Bronchus fibroblast of lung (primary cell): ENCODE data around the gene EGFL7. TPM values are rescaled to one million over a fixed set of nuclear protein-coding genes. Genes with fewer than 3 reads are reported as not detected.

Experiments used
- total RNA-seq: library from RNA; depleted of rRNA; stranded (reverse); fragments of >200 nt; gene quantifications from 2 replicates; pipeline ENCODE4 v1.2.3, GENCODE V29; 2015

EGFL7 gene
- total RNA-seq: 2.1 and 2.4 TPM in 2 replicates

DNA sequence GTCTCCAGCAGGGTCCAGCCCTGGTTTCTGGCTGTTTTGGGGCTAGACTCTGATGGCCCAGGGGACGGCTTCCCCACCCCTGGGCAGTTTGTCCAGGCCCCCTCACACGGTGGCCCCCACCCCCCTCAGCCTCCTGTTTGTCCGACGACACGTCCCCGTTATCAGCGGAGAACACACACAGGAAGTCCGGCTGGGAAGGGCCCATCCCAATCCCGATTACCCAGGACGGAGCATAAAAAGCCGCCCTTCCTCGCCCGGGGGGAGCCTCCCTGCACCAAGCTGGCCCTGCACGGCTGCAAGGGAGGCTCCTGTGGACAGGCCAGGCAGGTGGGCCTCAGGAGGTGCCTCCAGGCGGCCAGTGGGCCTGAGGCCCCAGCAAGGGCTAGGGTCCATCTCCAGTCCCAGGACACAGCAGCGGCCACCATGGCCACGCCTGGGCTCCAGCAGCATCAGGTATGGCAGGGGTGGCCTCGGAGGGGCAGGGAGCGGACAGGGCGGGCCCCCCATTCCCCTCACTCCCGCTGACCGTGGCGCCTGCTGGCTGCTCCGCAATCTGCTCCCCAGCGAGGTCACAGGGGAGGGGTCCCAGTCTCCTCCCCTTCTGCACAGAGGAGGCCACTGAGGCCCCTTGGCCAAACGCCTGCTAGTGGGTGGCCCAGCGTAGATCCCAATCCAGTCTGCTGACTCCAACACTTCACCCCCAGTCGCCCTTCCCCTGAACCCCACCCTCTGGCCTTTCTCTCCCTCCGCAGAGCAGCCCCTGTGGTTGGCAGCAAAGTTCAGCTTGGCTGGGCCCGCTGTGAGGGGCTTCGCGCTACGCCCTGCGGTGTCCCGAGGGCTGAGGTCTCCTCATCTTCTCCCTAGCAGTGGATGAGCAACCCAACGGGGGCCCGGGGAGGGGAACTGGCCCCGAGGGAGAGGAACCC, at the start of gene EGFL7:
Gene EGFL7, plus strand, starts transcription at position 261 of the 926 bp plus-strand sequence. CDS start 5,367 bp downstream, outside the sequence.

DNA sequence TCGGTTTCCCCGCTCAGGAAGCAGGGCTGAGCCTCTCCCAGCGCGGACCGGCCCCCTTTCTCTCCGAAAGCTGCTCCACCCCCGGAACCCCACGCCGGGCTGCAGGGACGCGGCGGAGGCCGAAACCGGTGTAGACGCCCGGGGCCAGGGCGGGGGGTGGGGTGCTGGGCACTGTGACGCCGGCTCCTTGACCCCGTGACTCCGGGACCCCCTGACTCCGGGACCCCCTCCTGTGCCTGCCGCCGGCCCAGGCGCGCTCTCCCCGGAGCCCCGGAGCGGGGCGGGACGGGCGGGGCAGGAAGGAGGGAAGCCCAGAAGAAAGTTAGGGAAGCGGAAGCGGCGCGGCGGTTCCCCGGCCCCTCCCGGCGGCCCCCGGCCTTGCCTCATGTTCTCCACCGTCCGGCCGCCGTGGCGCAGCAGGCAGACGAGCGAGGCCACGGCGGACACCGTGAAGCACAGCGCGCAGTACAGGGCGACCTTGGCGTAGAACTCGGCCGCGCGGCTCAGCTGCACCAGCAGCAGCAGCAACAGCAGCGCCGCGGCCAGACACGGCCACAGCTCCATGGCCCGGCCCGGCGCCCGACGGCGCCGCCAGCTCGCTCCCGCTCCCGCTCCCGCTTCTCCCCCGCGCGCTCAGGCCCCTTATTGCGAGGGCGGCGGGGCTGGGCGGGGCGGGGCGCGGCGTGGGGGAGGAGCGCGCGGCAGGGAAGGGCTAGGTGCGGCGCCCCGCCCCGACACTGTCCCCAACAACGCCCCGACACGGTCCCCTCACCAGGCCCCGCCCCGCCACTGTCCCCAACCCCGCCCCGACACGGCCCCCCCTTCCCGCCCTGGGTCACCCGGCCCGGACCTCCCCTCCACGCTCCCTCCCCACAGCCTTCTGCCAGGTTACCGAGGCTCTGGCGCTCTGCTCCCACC, 24.3 kb downstream of the EGFL7 start, which contains the start of gene AGPAT2:
Gene AGPAT2, minus strand, starts transcription at position 664 of the 918 bp plus-strand sequence. Its CDS starts 100 bp downstream, at position 564.

DNA sequence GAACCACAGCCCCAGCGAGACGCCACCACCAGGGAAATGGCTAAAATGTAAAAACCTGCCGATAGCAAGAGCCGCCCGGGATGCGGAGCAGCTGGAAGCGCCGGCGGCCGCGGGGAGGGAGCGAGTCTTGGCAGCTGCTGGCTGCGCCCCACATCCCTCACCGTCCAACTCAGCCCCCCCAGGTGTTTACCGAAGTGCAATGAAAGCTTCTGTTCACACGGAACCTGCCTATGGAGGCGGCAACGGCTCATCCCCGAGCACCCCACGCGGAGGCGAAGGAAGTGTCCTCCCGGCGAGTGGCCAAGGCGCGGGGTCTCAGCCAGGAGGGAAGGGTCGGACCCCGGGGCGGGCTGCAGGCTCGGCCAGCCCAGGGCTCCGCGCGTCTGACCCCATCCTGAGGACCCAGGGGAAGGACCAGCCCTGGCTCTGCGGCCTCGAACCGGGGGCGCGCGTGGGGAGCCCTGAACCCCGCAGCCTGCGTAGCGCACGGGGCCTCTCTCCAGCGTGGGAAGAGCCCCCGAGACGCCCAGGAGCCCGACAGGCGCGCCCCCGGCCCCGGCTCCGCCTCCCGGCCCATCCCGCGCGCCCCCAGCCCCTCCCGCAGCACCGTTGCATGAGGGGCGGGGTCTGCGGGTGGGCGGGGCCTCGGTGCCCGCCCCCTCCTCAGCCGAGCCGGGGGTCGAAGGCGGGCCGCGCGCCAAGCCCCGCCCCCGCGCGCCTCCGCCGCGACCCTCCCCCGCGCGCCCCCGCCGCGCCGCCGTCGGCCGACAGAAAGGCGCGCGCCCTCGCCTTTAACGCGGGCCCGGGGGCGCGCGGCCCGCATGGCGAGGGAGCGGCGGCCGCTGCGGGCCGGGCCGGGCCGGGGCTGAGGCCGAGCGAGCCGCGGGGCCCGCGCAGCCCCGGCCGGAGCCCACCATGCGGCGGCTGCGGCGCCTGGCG, 49.3 kb downstream of the EGFL7 start, which contains the start of gene DIPK1B:
Gene DIPK1B, plus strand, starts transcription at position 822 of the 939 bp plus-strand sequence. Its CDS starts 94 bp downstream, at position 916.

Other genes starting within 250 kb of the EGFL7 start
- 10.0 and 11.9 TPM in 2 replicates for gene INPP5E, start 223.1 kb upstream of the EGFL7 start, total RNA-seq
- 27.6 and 33.7 TPM in 2 replicates for gene SEC16A, start 179.9 kb upstream of the EGFL7 start, total RNA-seq
- gene NOTCH1, start 116.9 kb upstream of the EGFL7 start, total RNA-seq: 7.2 and 9.7 TPM in 2 replicates
- gene AGPAT2, start 24.5 kb downstream of the EGFL7 start, total RNA-seq: 35.5 and 36.6 TPM in 2 replicates
- 1.5 and 2.5 TPM in 2 replicates for gene DIPK1B, start 49.7 kb downstream of the EGFL7 start, total RNA-seq
- gene LCN10, start 80.0 kb downstream of the EGFL7 start, total RNA-seq: not detected in 2 replicates
- gene LCN6, start 85.6 kb downstream of the EGFL7 start, total RNA-seq: not detected in 2 replicates
- gene LCN8, start 95.3 kb downstream of the EGFL7 start, total RNA-seq: not detected in 2 replicates
- gene LCN15, start 101.6 kb downstream of the EGFL7 start, total RNA-seq: not detected in 2 replicates
- gene TMEM141, start 128.4 kb downstream of the EGFL7 start, total RNA-seq: 85.4 and 89.2 TPM in 2 replicates
- gene CCDC183, start 133.4 kb downstream of the EGFL7 start, total RNA-seq: under 0.01 TPM in 1 of 2 replicates, not detected in the other
- 85.8 and 89.3 TPM in 2 replicates for gene RABL6, start 145.0 kb downstream of the EGFL7 start, total RNA-seq
- 0.45 and 1.3 TPM in 2 replicates for gene AJM1, start 179.6 kb downstream of the EGFL7 start, total RNA-seq
- 119 and 125 TPM in 2 replicates for gene PHPT1, start 186.5 kb downstream of the EGFL7 start, total RNA-seq
- gene MAMDC4, start 189.4 kb downstream of the EGFL7 start, total RNA-seq: 2.5 and 3.0 TPM in 2 replicates
- 491 and 504 TPM in 2 replicates for gene EDF1, start 203.4 kb downstream of the EGFL7 start, total RNA-seq
- 9.1 and 9.4 TPM in 2 replicates for gene TRAF2, start 223.6 kb downstream of the EGFL7 start, total RNA-seq